Heart left ventricle (tissue), 16 donors: ENCODE results near the gene UBE2H. TPM values are rescaled to one million over a fixed set of nuclear protein-coding genes. Genes with fewer than 3 reads are reported as not detected.

Source experiments
- ATAC-seq, 4 donors: fragments of 200-7000 bp; cut with Tn5 transposase; one replicate each; pipeline ENCODE4 v1.9.1; 2020 to 2022; ENCODE audit warnings: moderate library complexity in 4 of 4, mild to moderate bottlenecking in 3 of 4, moderate number of reproducible peaks in 1 of 4
- DNase-seq, 5 donors: peaks; one replicate each; pipeline ENCODE4 v3.0.0-alpha.2; 2020
- H3K27ac ChIP-seq, 12 donors: fragments of 200-600 bp; sonication (generic) in 4 of 12; one replicate each; pipeline versions ENCODE4 v1.5.0 to v1.8.0; 2016 to 2022; ENCODE audit warnings: mild to moderate bottlenecking in 2 of 12
- H3K27me3 ChIP-seq, 9 donors: fragments of 200-600 bp; sonication (generic) in 2 of 9; one replicate each; pipeline versions ENCODE4 v1.5.1 to v1.8.0; 2016 to 2022; ENCODE audit warnings: mild to moderate bottlenecking in 3 of 9
- H3K36me3 ChIP-seq, 9 donors: fragments of 200-600 bp; sonication (generic) in 2 of 9; one replicate each; pipeline versions ENCODE4 v1.5.0 to v1.8.0; 2018 to 2022; ENCODE audit warnings: mild to moderate bottlenecking in 2 of 9
- H3K4me1 ChIP-seq, 12 donors: fragments of 200-600 bp; sonication (generic) in 4 of 12; one replicate each; pipeline versions ENCODE4 v1.5.0 to v1.8.0; 2016 to 2022; ENCODE audit warnings: mild to moderate bottlenecking in 3 of 12
- H3K4me3 ChIP-seq, 12 donors: fragments of 200-600 bp; sonication (generic) in 4 of 12; one replicate each; pipeline versions ENCODE4 v1.5.0 to v1.8.0; 2017 to 2022; ENCODE audit warnings: mild to moderate bottlenecking in 9 of 12, moderate library complexity in 4 of 12
- H3K9me3 ChIP-seq, 12 donors: fragments of 200-600 bp; sonication (generic) in 4 of 12; one replicate each; pipeline versions ENCODE4 v1.5.0 to v1.8.0; 2016 to 2022; ENCODE audit warnings: mild to moderate bottlenecking in 1 of 12
- POLR2A ChIP-seq, 2 donors: fragments of 450-650 bp; IDR thresholded peaks; one replicate each; pipeline ENCODE4 v1.6.1; 2017; ENCODE audit warnings: antibody characterized with exemption in 2 of 2, mild to moderate bottlenecking in 2 of 2, moderate library complexity in 2 of 2
- WGBS, 4 donors: extraction: QIAGEN DNeasy Blood & Tissue Kit in 2 of 4; methylation state at CpG; one replicate each; pipeline versions ENCODE4 v1.1.5 to v1.1.7; 2013 to 2018; 5-methylcytosine and 5-hydroxymethylcytosine counted together
- intact Hi-C, 10 donors: fragments of 100-400 bp; cut with DNase I; formaldehyde crosslinking; loops; one replicate each; pipeline versions ENCODE4 v1.11.1 to v1.14.2; 2022
- polyA plus RNA-seq, 2 donors: library from polyadenylated mRNA; stranded (reverse); fragments of 200-250 nt; gene quantifications; one replicate each; pipeline ENCODE4 v1.2.3, GENCODE V29; 2013
- total RNA-seq, 9 donors: library from RNA; depleted of rRNA in 2 of 9; stranded (reverse); fragments of >200 nt in 2 of 9; fragmentation: NEBNext Ultra II Directional in 3 of 9; extraction: Animal tissue kit (Norgen Biotek cat#: 25700) in 3 of 9; gene quantifications; one replicate each; pipeline versions ENCODE4 v1.1.0 to v1.2.4, GENCODE V29; 2016 to 2023
- TF ChIP-seq, protein P1 (sequence below), 12 donors: fragments of 200-600 bp; sonication (generic) in 4 of 12; IDR thresholded peaks; one replicate each; pipeline versions ENCODE4 v1.5.0 to v1.8.0; 2018 to 2022; ENCODE audit warnings: antibody characterized with exemption in 12 of 12, mild to moderate bottlenecking in 5 of 12
- donor health status: ischemic (EF 13 %, LVEDD 7.1; RV severe dilation, severe dysfunction).
- donor health status: healthy with polysubstance abuse.
- donor health status: DM: no; HTN: yes; CAD: no.
- donor health status: DM: no; HTN: no; CAD: no.
- donor health status: ischemic (EF 25% LVEDD 6.9; RV normal size, moderate dysfunction).
- donor health status: ischemic (EF 25% LVEDD 5.7; RV mildly dilated, moderate dysfunction).
- donor health status: healthy.
- donor health status: DM: yes; HTN: yes; CAD: no.
- donor health status: ischemic (EF 35%, LVEDD 5.7; RV mildly dilated, moderate dysfunction).
- donor health status: nonischemic (EF 11% LVEDD 7.7; RV severe dilation, severe dysfunction).
- donor health status: DM: yes; HTN: yes; CAD: no.
- donor health status: PGD.
- donor health status: ischemic (EF 29% LVEDD 5.4; RV normal size, mild dysfunction).
- donor health status: nonischemic (EF 23%, LVEDD 6.1; RV moderate dilation, normal function).

UBE2H gene
- total and polyA plus RNA-seq, 11 donors = 46.5 to 219 (median 112) TPM

DNA sequence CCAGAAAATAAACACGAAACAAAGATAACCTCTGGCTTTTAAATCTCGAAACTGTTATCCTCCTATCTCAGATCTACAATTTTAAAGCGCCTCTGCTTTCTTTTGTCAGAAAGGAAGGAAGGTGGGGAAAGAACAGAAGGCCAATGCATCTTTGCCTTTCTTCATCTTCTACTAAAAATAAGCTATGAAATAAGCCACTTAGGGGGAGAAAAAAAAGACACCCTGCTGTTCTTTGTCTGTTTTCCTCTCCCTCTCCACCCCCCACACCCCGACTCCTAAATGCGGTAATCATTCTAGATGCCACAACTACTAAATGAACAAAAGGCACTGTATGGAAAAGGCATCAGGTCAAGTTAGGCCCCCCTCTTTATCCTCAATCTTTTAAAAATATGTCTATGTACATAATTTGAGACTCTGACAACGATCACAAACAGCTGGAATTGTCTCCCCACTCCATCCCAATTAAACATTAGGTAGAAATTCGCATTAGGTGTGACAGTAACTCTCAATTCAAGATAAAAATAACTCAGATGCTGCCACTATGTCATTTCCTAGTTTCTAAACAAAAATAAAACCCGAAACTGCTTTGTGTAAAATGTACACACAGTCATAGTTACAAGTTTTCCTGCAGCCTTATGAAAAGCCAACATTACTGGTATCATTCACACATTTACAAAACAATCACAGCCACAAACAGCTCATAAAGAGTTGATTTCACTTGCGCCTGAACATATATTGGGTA lies 2.4 kb downstream of the UBE2H start:
- ATAC-seq (no peak), DNase-seq (no peak)
- 5 to 7% (median 7%) methylated on average over 9 of the region's 9 CpGs for WGBS, 4 donors
- H3K27me3 ChIP-seq = no peaks in the 10 kb centered on the region
- intact Hi-C loops = loop anchor here in 9 of 10 donors (2.0 to 10.0 kb wide), 7 partner anchors 33 to 123 kb away; no protein-coding TSS in a partner anchor
- peak overlapping the region; percentile 93 to 99 (median 96) for H3K27ac ChIP-seq
- TF ChIP-seq, protein P1, sequence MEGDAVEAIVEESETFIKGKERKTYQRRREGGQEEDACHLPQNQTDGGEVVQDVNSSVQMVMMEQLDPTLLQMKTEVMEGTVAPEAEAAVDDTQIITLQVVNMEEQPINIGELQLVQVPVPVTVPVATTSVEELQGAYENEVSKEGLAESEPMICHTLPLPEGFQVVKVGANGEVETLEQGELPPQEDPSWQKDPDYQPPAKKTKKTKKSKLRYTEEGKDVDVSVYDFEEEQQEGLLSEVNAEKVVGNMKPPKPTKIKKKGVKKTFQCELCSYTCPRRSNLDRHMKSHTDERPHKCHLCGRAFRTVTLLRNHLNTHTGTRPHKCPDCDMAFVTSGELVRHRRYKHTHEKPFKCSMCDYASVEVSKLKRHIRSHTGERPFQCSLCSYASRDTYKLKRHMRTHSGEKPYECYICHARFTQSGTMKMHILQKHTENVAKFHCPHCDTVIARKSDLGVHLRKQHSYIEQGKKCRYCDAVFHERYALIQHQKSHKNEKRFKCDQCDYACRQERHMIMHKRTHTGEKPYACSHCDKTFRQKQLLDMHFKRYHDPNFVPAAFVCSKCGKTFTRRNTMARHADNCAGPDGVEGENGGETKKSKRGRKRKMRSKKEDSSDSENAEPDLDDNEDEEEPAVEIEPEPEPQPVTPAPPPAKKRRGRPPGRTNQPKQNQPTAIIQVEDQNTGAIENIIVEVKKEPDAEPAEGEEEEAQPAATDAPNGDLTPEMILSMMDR (IDR thresholded peaks at IDR 0.05) = no peak
- no peak for TF ChIP-seq POLR2A (IDR thresholded peaks at IDR 0.05)
- H3K36me3 ChIP-seq = peaks cover 0 to 7% (median 0%) of the 10 kb centered on the region in 9 donors
- peaks cover 7 to 54% (median 33%) of the 10 kb centered on the region in 12 donors for H3K4me1 ChIP-seq
- H3K4me3 ChIP-seq = peak overlapping the region; percentile 61 to 99 (median 87)
- no peaks in the 10 kb centered on the region for H3K9me3 ChIP-seq

DNA sequence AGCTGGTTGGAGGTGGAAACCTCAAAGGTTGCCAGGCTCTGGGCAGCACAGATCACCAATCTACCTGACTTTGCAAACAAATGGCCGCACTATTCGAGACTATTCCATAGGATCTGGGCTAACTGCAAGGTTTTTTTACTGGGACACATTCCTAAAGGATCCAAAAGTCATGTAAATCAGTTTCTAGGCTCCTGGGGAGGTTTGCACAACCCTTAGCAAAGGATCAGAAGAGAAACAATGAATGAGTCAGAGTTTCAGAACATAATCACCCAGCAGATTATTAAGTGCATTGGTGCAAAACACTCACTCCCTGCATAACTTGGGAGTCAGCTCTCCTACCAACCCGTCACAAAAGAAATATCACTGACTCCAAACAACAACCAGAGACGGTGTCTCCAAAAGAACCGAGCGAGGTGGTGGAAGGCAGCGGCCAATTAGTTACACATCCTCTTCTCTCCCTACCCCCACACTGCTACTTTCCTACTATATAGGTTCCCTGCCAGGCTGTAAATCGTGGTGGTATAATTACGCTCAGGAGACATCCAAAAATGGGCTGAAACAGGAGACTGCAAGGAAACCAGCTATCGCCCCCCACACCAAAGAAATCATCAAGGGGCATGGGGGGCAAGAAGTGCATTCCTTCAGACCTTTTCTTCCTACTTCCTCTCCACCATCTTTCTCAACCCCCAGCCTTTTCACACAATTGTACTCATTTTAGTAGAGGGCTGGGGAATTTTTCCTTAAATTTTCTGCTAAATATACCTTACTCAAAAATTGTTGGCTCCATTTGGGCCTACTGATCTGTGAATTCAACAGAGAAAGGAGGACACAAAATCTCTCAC lies 3.2 kb downstream of the UBE2H start:
- peaks cover 7 to 54% (median 33%) of the 10 kb centered on the region in 12 donors for H3K4me1 ChIP-seq
- H3K27ac ChIP-seq = peak overlapping the region; percentile 93 to 99 (median 96)
- ATAC-seq (peak in 3 of 4 donors; percentile 2 to 26 (median 15)), DNase-seq (no peak)
- intact Hi-C loops = loop anchor here (2.0 to 10.0 kb wide), 10 partner anchors 32 to 122 kb away; no protein-coding TSS in a partner anchor
- H3K36me3 ChIP-seq = peaks cover 0 to 7% (median 0%) of the 10 kb centered on the region in 9 donors
- no peaks in the 10 kb centered on the region for H3K9me3 ChIP-seq
- TF ChIP-seq, protein P1 (IDR thresholded peaks at IDR 0.05) = no peak
- TF ChIP-seq POLR2A (IDR thresholded peaks at IDR 0.05) = peak in 1 of 2 donors; percentile 18
- 9 to 12% (median 10%) methylated on average over 10 of the region's 10 CpGs for WGBS, 4 donors
- H3K27me3 ChIP-seq = no peaks in the 10 kb centered on the region
- peak overlapping the region in 11 of 12 donors; percentile 61 to 99 (median 85) for H3K4me3 ChIP-seq

DNA sequence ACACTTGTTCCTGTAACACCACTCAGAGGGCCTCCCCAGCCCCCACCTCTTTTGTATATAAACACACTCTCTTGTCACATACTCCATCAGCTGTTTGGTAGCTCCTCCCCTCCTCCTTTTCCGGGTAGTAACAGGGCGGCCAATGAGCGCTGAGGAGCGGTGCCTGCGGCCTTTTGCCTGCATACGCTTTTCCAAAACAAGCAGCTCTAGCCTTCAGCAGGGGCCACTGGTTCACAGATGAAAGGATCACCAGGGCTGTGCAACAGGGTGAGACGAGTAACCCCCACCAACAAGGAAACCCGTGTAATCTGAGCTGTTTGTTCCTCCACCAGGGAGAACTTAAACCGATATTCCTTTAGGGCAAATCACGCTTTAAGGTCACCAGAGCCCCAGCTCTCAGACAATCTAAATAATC lies 3.9 kb downstream of the UBE2H start:
- no peaks in the 10 kb centered on the region for H3K9me3 ChIP-seq
- intact Hi-C loops = loop anchor here in 6 of 10 donors (2.0 to 10.0 kb wide), 4 partner anchors 37 to 118 kb away; no protein-coding TSS in a partner anchor
- peaks cover 7 to 54% (median 33%) of the 10 kb centered on the region in 12 donors for H3K4me1 ChIP-seq
- 0 to 2% (median 1%) methylated on average over 10 of the region's 10 CpGs for WGBS, 4 donors
- H3K27me3 ChIP-seq = no peaks in the 10 kb centered on the region
- TF ChIP-seq POLR2A (IDR thresholded peaks at IDR 0.05) = peak; percentile 27 to 70
- TF ChIP-seq, protein P1 (IDR thresholded peaks at IDR 0.05) = no peak
- ATAC-seq = peak; percentile 74 to 83 (median 80)
- peak overlapping the region in 11 of 12 donors; percentile 61 to 99 (median 85) for H3K4me3 ChIP-seq
- H3K36me3 ChIP-seq = peaks cover 0 to 7% (median 0%) of the 10 kb centered on the region in 9 donors
- DNase-seq = peak; percentile 88 to 91 (median 91)
- peak overlapping the region; percentile 93 to 99 (median 96) for H3K27ac ChIP-seq
